ENCODE data around the gene ZCCHC3. TPM values are rescaled to one million over a fixed set of nuclear protein-coding genes. Genes with fewer than 3 reads are reported as not detected.

The ZCCHC3 gene
- total RNA-seq = 10 to 100 TPM in 2 of 4 donors, 1 to 10 TPM in 2; 6.5 to 13.4 (median 10.5) TPM

DNA sequence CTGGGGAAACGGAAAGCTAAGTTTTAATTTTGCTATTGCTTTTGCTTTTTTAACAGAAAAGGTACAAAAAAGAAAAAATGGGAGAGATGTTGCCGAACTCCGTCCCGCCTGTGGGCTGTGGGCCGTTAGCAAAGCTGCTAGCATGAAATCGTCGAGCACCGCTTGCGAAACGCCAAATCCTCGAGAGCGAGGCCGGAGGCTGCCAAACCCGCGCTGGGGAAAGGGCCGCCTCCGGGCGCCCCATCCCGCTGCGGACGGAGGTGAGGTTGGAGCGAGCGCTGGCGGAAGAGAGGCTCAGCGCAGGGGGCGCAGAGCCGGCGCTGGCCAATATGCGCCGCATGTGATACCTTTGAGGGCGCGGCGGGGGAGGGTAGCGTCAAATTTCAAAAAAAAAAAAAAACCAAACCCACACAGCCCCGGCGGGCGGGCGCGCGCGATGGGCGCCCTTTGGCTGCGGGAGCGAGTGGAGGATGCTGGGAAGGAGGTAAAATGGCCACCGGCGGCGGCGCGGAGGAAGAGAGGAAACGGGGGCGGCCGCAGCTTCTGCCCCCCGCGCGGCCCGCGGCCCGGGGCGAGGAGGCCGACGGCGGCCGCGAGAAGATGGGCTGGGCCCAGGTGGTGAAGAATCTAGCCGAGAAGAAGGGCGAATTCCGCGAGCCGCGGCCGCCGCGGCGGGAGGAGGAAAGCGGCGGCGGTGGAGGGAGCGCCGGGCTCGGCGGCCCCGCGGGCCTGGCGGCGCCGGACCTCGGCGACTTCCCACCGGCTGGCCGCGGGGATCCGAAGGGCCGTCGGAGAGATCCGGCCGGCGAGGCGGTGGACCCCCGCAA, at the start of gene ZCCHC3:
Gene ZCCHC3, plus strand, starts transcription at position 473 of the 827 bp plus-strand sequence. Its CDS starts 17 bp downstream, at position 490.
- TF ChIP-seq, protein P1, sequence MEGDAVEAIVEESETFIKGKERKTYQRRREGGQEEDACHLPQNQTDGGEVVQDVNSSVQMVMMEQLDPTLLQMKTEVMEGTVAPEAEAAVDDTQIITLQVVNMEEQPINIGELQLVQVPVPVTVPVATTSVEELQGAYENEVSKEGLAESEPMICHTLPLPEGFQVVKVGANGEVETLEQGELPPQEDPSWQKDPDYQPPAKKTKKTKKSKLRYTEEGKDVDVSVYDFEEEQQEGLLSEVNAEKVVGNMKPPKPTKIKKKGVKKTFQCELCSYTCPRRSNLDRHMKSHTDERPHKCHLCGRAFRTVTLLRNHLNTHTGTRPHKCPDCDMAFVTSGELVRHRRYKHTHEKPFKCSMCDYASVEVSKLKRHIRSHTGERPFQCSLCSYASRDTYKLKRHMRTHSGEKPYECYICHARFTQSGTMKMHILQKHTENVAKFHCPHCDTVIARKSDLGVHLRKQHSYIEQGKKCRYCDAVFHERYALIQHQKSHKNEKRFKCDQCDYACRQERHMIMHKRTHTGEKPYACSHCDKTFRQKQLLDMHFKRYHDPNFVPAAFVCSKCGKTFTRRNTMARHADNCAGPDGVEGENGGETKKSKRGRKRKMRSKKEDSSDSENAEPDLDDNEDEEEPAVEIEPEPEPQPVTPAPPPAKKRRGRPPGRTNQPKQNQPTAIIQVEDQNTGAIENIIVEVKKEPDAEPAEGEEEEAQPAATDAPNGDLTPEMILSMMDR (IDR thresholded peaks at IDR 0.05; ENCODE audit: low read depth) = no peak

GRCh38 chr20:251354-251753, 46.0 kb upstream of the ZCCHC3 start:
- TF ChIP-seq, protein P1 (IDR thresholded peaks at IDR 0.05; ENCODE audit: low read depth) = no peak

- TF ChIP-seq, protein P1 (IDR thresholded peaks at IDR 0.05; ENCODE audit: low read depth) = no peak
Observed at GRCh38 chr20:252801-253200, 44.6 kb upstream of the ZCCHC3 start.

DNA sequence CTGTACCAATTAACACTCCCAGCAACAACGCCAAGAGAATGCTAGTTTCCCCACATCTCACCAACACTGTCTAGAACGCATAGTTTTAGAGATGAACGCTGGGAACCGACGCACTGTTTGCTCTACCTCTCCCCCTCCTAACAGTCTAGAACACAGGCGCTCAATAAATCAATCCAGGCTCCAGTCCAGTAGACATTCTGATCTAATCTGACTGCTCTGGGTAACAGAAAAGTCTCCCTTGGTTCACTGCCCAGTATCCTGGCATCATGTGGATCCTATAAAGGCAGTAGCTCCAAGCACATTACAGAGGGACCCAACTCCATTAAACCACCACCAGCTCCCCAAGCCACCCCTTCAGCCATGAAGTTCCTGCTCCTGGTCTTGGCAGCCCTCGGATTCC, 40.0 kb upstream of the ZCCHC3 start, which contains the start of gene DEFB132:
Gene DEFB132, plus strand, starts transcription at position 306 of the 400 bp plus-strand sequence. Its CDS starts 55 bp downstream, at position 361.
- TF ChIP-seq, protein P1 (IDR thresholded peaks at IDR 0.05; ENCODE audit: low read depth) = no peak

DNA sequence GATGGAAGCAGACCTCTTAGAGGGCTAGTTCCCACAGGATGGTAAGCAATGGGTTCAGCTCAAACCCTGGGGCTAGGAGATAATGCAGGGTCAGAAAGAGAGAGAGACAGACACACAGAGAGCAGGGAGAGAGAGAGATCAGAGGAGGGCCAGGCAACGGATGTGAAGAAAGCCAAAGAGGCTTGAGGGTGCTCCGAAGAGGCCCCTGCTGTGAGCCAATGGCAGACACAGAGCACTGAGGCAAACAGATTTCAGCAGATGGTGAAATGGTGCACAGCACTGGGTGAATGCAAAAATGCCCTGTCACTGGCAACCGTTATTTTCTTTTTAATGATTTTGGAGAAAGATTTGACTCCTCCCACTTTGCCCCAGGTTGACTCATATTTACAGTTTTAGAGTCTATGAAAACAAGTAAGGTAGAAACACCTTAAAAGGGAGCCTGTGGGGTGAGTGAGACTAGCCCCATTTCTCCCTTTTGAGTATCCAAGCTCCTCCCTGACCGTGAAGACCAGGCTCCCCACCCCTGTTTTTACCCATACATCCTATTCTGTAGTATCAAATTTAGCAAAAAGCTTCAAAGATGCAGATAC, 39.0 kb upstream of the ZCCHC3 start:
- TF ChIP-seq, protein P1 (IDR thresholded peaks at IDR 0.05; ENCODE audit: low read depth) = no peak

- TF ChIP-seq, protein P1 (IDR thresholded peaks at IDR 0.05; ENCODE audit: low read depth) = no peak
Observed at GRCh38 chr20:258963-259362, 38.4 kb upstream of the ZCCHC3 start.

GRCh38 chr20:259981-260380, 37.4 kb upstream of the ZCCHC3 start:
- TF ChIP-seq, protein P1 (IDR thresholded peaks at IDR 0.05; ENCODE audit: low read depth) = no peak

Measured in subcutaneous adipose tissue (tissue), 4 donors.